SK-N-SH (cell line): ENCODE measurements around the gene KRTAP19-1. TPM values are rescaled to one million over a fixed set of nuclear protein-coding genes. Genes with fewer than 3 reads are reported as not detected.

Source experiments
- CTCF ChIA-PET: fragments of 300-600, 350-600 bp; formaldehyde crosslinking; extraction: SDS; loops from one replicate; lab custom pipeline; 2021; lab: Yijun Ruan, JAX
- POLR2A ChIA-PET: fragments of 350-600 bp; sonication (Branson Sonifier 250); formaldehyde crosslinking; extraction: SDS; loops from one replicate; lab custom pipeline; 2020; ENCODE audit warnings: antibody characterized with exemption, inconsistent platforms; lab: Yijun Ruan, JAX
- DNase-seq: peaks from one replicate; pipeline ENCODE4 v3.0.0; 2012
- H2AFZ ChIP-seq: fragments of 200-600 bp; sonication (generic); 2 replicates; pipeline ENCODE4 v1.8.1; 2016; ENCODE audit warnings: antibody characterized with exemption, mild to moderate bottlenecking, low read depth
- H3F3A ChIP-seq: fragments of 200-600 bp; sonication (generic); replicated peaks from 2 replicates; pipeline ENCODE3; 2016; ENCODE audit warnings: antibody characterized with exemption, mild to moderate bottlenecking; ENCODE audit not compliant: insufficient read depth
- H3K27ac ChIP-seq, 2 experiments: fragments of 200-500 bp in 1 of 2; fragments of 200-600 bp in 1 of 2; sonication (Bioruptor generic) in 1 of 2; sonication (generic), shearing (Covaris generic) in 1 of 2; 2 replicates each; pipeline versions ENCODE4 v1.5.1 to v1.6.1; 2014 to 2016; ENCODE audit warnings: low read depth in 2 of 2, inconsistent platforms in 1 of 2, low read length in 1 of 2, mild to moderate bottlenecking in 1 of 2, mixed read lengths in 1 of 2
- H3K27me3 ChIP-seq: fragments of 200-600 bp; sonication (generic), shearing (Covaris generic); 2 replicates; pipeline ENCODE4 v1.6.1; 2016; ENCODE audit warnings: mixed run types; ENCODE audit not compliant: insufficient read depth
- H3K36me3 ChIP-seq, 2 experiments: fragments of 200-500 bp in 1 of 2; fragments of 200-600 bp in 1 of 2; sonication (Bioruptor generic) in 1 of 2; sonication (generic) in 1 of 2; replicated peaks in 1 of 2; 2 replicates each; pipeline versions ENCODE3 to v1.5.1; 2014 to 2016; ENCODE audit warnings: low read length in 1 of 2, mild to moderate bottlenecking in 1 of 2; ENCODE audit not compliant: insufficient read depth in 2 of 2, control insufficient read depth in 1 of 2
- H3K4me1 ChIP-seq, 2 experiments: fragments of 200-500 bp in 1 of 2; fragments of 200-600 bp in 1 of 2; sonication (Bioruptor generic) in 1 of 2; sonication (generic), shearing (Covaris generic) in 1 of 2; 2 replicates each; pipeline versions ENCODE4 v1.5.1 to v1.6.1; 2014 to 2016; ENCODE audit warnings: low read depth in 1 of 2, low read length in 1 of 2, mixed run types in 1 of 2; ENCODE audit not compliant: insufficient read depth in 2 of 2, control insufficient read depth in 1 of 2
- H3K4me2 ChIP-seq: fragments of 200-600 bp; sonication (generic), shearing (Covaris generic); 2 replicates; pipeline ENCODE4 v1.6.1; 2017; ENCODE audit warnings: mixed run types
- H3K4me3 ChIP-seq, 2 experiments: fragments of 200-500 bp in 1 of 2; fragments of 200-600 bp in 1 of 2; sonication (Bioruptor generic) in 1 of 2; sonication (generic), shearing (Covaris generic) in 1 of 2; 2 replicates each; pipeline versions ENCODE4 v1.5.1 to v1.8.1; 2014 to 2016; ENCODE audit warnings: low read depth in 2 of 2, inconsistent platforms in 1 of 2, low read length in 1 of 2, mild to moderate bottlenecking in 1 of 2, mixed read lengths in 1 of 2, moderate library complexity in 1 of 2
- H3K79me2 ChIP-seq: fragments of 200-600 bp; sonication (generic); 2 replicates; pipeline ENCODE4 v1.8.1; 2017; ENCODE audit warnings: mild to moderate bottlenecking; ENCODE audit not compliant: insufficient read depth
- H3K9ac ChIP-seq: fragments of 200-600 bp; sonication (generic); 2 replicates; pipeline ENCODE4 v1.6.1; 2017; ENCODE audit warnings: mixed run types
- H3K9me2 ChIP-seq: fragments of 200-600 bp; sonication (generic); 2 replicates; pipeline ENCODE4 v1.6.1; 2017; ENCODE audit warnings: mixed run types
- H3K9me3 ChIP-seq: fragments of 200-600 bp; sonication (generic); 2 replicates; pipeline ENCODE4 v1.6.1; 2017; ENCODE audit warnings: mixed run types, mild to moderate bottlenecking, moderate library complexity
- H4K20me1 ChIP-seq: fragments of 200-600 bp; sonication (generic); 2 replicates; pipeline ENCODE4 v1.6.1; 2017; ENCODE audit warnings: mild to moderate bottlenecking, mixed run types; ENCODE audit not compliant: insufficient read depth
- CHD2 ChIP-seq: fragments of 150-350 bp; IDR thresholded peaks from 2 replicates; pipeline ENCODE4 v1.6.1; 2018; ENCODE audit warnings: low read length; ENCODE audit not compliant: partially characterized antibody
- ELF1 ChIP-seq: IDR thresholded peaks from 2 replicates; pipeline ENCODE4 v1.4.0; 2012
- FOSL2 ChIP-seq: IDR thresholded peaks from 2 replicates; pipeline ENCODE4 v1.4.0; 2012; ENCODE audit warnings: low read depth, mild to moderate bottlenecking, moderate library complexity, borderline replicate concordance
- FOXJ3 ChIP-seq: sonication (generic); formaldehyde crosslinking; IDR thresholded peaks from 2 replicates; pipeline ENCODE4 v1.5.1; 2020; ENCODE audit warnings: mild to moderate bottlenecking, missing genetic modification reagents
- FOXM1 ChIP-seq: IDR thresholded peaks from 2 replicates; pipeline ENCODE4 v1.4.0; 2012; ENCODE audit warnings: low read depth, mild to moderate bottlenecking
- GABPA ChIP-seq: IDR thresholded peaks from 2 replicates; pipeline ENCODE4 v1.4.0; 2012; ENCODE audit warnings: low read depth, mild to moderate bottlenecking
- GATA2 ChIP-seq: sonication (generic); formaldehyde crosslinking; IDR thresholded peaks from 2 replicates; pipeline ENCODE4 v1.5.0; 2020; ENCODE audit warnings: mild to moderate bottlenecking, missing genetic modification reagents
- IRF3 ChIP-seq: fragments of 150-350 bp; IDR thresholded peaks from 2 replicates; pipeline ENCODE4 v1.6.1; 2016; ENCODE audit warnings: mild to moderate bottlenecking, low read depth, low read length
- JUND ChIP-seq: IDR thresholded peaks from 2 replicates; pipeline ENCODE4 v1.4.0; 2012
- MEF2A ChIP-seq: IDR thresholded peaks from 2 replicates; pipeline ENCODE4 v1.4.0; 2012; ENCODE audit warnings: low read depth, borderline replicate concordance
- NFIC ChIP-seq: IDR thresholded peaks from 2 replicates; pipeline ENCODE4 v1.4.0; 2012; ENCODE audit warnings: borderline replicate concordance
- PBX3 ChIP-seq: IDR thresholded peaks from 2 replicates; pipeline ENCODE4; 2012
- RAD21 ChIP-seq: IDR thresholded peaks from 2 replicates; pipeline ENCODE4 v1.6.1; 2012; ENCODE audit warnings: mild to moderate bottlenecking, low read length
- RCOR1 ChIP-seq: fragments of 150-350 bp; IDR thresholded peaks from 2 replicates; pipeline ENCODE4 v1.6.1; 2017; ENCODE audit warnings: antibody characterized with exemption, low read length
- RFX5 ChIP-seq: IDR thresholded peaks from 2 replicates; pipeline ENCODE4 v1.6.1; 2012; ENCODE audit warnings: mild to moderate bottlenecking, improper control_type of control experiment, low read length
- RXRA ChIP-seq: IDR thresholded peaks from 2 replicates; pipeline ENCODE4 v1.4.0; 2012; ENCODE audit warnings: low read depth, mild to moderate bottlenecking, borderline replicate concordance
- SIN3A ChIP-seq: IDR thresholded peaks from 2 replicates; pipeline ENCODE4 v1.6.1; 2012; ENCODE audit warnings: low read depth, mild to moderate bottlenecking, low read length, moderate library complexity, borderline replicate concordance
- TAF1 ChIP-seq: IDR thresholded peaks from 2 replicates; pipeline ENCODE4 v1.6.1; 2012; ENCODE audit warnings: low read depth, mild to moderate bottlenecking, low read length, moderate library complexity, borderline replicate concordance
- TCF12 ChIP-seq: IDR thresholded peaks from 2 replicates; pipeline ENCODE4 v1.4.0; 2012
- YY1 ChIP-seq: IDR thresholded peaks from 2 replicates; pipeline ENCODE4 v1.4.0; 2012; ENCODE audit warnings: low read depth, mild to moderate bottlenecking
- WGBS: methylation state at CpG from one replicate; pipeline ENCODE4 v1.1.6; 2017; ENCODE audit warnings: low lambda C conversion rate; 5-methylcytosine and 5-hydroxymethylcytosine counted together
- polyA plus RNA-seq, 3 experiments: library from polyadenylated mRNA; depleted of rRNA; stranded (reverse); fragments of >200 nt; gene quantifications; 2 replicates each; pipeline ENCODE4 v1.2.3, GENCODE V29; 2012
- TF ChIP-seq, protein P1 (sequence below): fragments of 200-600 bp; sonication (generic); IDR thresholded peaks from 2 replicates; pipeline ENCODE4 v1.6.1; 2017; ENCODE audit warnings: antibody characterized with exemption, mild to moderate bottlenecking, moderate library complexity
- TF ChIP-seq, protein P2 (sequence below): IDR thresholded peaks from 2 replicates; pipeline ENCODE4 v1.4.0; 2012; ENCODE audit warnings: low read depth

Gene KRTAP19-1
- polyA plus RNA-seq, 1 of the 3 experiments (the other 2 are of a cell fraction), result not detected

GRCh38 chr21:30491963-30492428 lies 11.8 kb upstream of the KRTAP19-1 start, which contains the start of gene KRTAP19-3:
TSS of gene KRTAP19-3 (minus strand) at chr21:30492013. CDS start at chr21:30491957, 56 bp downstream.
- ChIA-PET POLR2A (no interaction called here), CTCF (no interaction called here)
- H4K20me1 ChIP-seq, result no peaks in the 10 kb centered on the region
- no peaks in the 10 kb centered on the region for H3K9me2 ChIP-seq
- H3K79me2 ChIP-seq, result no peaks in the 10 kb centered on the region
- no peaks in the 10 kb centered on the region for H3F3A ChIP-seq
- H2AFZ ChIP-seq, result no peak within 1 kb of the TSS
- no peak within 1 kb of the TSS for H3K4me3 ChIP-seq
- DNase-seq, result no peak
- H3K9me3 ChIP-seq, result no peaks in the 10 kb centered on the region; the same call in 1 of the 2 replicates
- H3K36me3 ChIP-seq, result no peaks in the 10 kb centered on the region
- no peak within 1 kb of the TSS for H3K9ac ChIP-seq
- TF ChIP-seq, protein P1, sequence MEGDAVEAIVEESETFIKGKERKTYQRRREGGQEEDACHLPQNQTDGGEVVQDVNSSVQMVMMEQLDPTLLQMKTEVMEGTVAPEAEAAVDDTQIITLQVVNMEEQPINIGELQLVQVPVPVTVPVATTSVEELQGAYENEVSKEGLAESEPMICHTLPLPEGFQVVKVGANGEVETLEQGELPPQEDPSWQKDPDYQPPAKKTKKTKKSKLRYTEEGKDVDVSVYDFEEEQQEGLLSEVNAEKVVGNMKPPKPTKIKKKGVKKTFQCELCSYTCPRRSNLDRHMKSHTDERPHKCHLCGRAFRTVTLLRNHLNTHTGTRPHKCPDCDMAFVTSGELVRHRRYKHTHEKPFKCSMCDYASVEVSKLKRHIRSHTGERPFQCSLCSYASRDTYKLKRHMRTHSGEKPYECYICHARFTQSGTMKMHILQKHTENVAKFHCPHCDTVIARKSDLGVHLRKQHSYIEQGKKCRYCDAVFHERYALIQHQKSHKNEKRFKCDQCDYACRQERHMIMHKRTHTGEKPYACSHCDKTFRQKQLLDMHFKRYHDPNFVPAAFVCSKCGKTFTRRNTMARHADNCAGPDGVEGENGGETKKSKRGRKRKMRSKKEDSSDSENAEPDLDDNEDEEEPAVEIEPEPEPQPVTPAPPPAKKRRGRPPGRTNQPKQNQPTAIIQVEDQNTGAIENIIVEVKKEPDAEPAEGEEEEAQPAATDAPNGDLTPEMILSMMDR, result no peak
- no peak for TF ChIP-seq TCF12
- no peak for TF ChIP-seq RCOR1
- TF ChIP-seq, protein P2, sequence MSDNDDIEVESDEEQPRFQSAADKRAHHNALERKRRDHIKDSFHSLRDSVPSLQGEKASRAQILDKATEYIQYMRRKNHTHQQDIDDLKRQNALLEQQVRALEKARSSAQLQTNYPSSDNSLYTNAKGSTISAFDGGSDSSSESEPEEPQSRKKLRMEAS, result no peak
- no peak for TF ChIP-seq IRF3
- no peak for TF ChIP-seq TAF1
- TF ChIP-seq FOXJ3 (CRISPR knock-in tag), result no peak
- TF ChIP-seq FOSL2, result no peak
- no peak within 1 kb of the TSS for H3K4me2 ChIP-seq
- H3K27me3 ChIP-seq, result peaks cover 8% of the 10 kb centered on the region; the same call in 1 of the 2 replicates
- no peak within 1 kb of the TSS for H3K27ac ChIP-seq
- no peaks in the 10 kb centered on the region for H3K4me1 ChIP-seq
- 0% methylated on average over 2 of the region's 2 CpGs for WGBS

DNA sequence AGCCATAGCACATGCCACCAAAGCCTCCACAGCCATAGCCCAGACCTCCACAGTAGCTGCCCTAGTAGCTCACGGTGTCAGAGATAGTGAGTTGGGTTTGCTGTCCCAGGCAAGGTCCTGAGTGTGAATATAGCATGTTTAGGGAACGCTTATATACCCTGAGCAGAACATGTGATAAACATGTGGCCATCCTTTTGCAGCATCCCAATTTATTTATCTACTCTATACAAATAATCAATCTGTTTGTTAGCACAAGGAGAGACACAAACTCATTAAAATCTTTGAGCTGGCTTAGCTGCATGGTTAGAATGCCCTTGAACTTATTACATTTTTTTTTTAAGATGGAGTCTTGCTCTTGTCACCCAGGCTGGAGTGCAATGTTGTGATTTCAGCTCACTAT lies 7.2 kb upstream of the KRTAP19-1 start, which contains the start of gene KRTAP19-2:
KRTAP19-2 (minus strand) TSS at position 101 of the 400 bp plus-strand sequence; CDS start at position 13, 88 bp downstream.
- H2AFZ ChIP-seq, result no peak within 1 kb of the TSS
- WGBS, result 0% methylated on average over 2 of the region's 2 CpGs
- no peaks in the 10 kb centered on the region for H3K4me1 ChIP-seq
- H3F3A ChIP-seq, result no peaks in the 10 kb centered on the region
- H3K9me3 ChIP-seq, result no peaks in the 10 kb centered on the region; the same call in 1 of the 2 replicates
- H3K27me3 ChIP-seq, result 0 out of 2 replicates have a peak, but pooled peaks cover 8% of the 10 kb centered on the region
- H4K20me1 ChIP-seq, result no peaks in the 10 kb centered on the region
- H3K9me2 ChIP-seq, result no peaks in the 10 kb centered on the region
- TF ChIP-seq MEF2A (no peak), SIN3A (no peak), NFIC (no peak), FOXM1 (no peak), TCF12 (no peak), RAD21 (no peak), GATA2 (no peak), FOSL2 (no peak), CHD2 (no peak), ELF1 (no peak), JUND (no peak), RXRA (no peak), PBX3 (no peak), FOXJ3 (CRISPR knock-in tag) (no peak), YY1 (no peak), GABPA (no peak), RFX5 (no peak), IRF3 (no peak)
- no peak within 1 kb of the TSS for H3K9ac ChIP-seq
- no peaks in the 10 kb centered on the region for H3K36me3 ChIP-seq
- no peak within 1 kb of the TSS for H3K4me2 ChIP-seq
- H3K4me3 ChIP-seq, result no peak within 1 kb of the TSS
- H3K79me2 ChIP-seq, result no peaks in the 10 kb centered on the region
- no peak for DNase-seq
- ChIA-PET CTCF (no interaction called here), POLR2A (no interaction called here)
- no peak within 1 kb of the TSS for H3K27ac ChIP-seq
